ENCODE measurements around the gene GPR142.

The GPR142 gene

GRCh38 chr17:74386386-74386785 lies 19.1 kb downstream of the GPR142 start:
- TF ChIP-seq CTCF (IDR thresholded peaks at IDR 0.05; ENCODE audit: insufficient read depth, low read length, poor library complexity, severe bottlenecking), result no peak
- no peaks in the 10 kb centered on the region; the same call in 1 of the 2 replicates for H3K27me3 ChIP-seq (replicated peaks; ENCODE audit: control insufficient read depth, insufficient read depth, low read length)
- DNase-seq (ENCODE audit: extremely low read depth, insufficient read length), result no peak
- H3K4me3 ChIP-seq (replicated peaks; ENCODE audit: low read depth, low read length), result no peak overlapping the region
- no peaks in the 10 kb centered on the region for H3K36me3 ChIP-seq (ENCODE audit: control insufficient read depth, insufficient read depth, low read length)

GRCh38 chr17:74387365-74388218 lies 20.3 kb downstream of the GPR142 start:
- Histone ChIP-seq H3K36me3 (ENCODE audit: control insufficient read depth, insufficient read depth, low read length) (no peaks in the 10 kb centered on the region), H3K4me3 (replicated peaks; ENCODE audit: low read depth, low read length) (no peak overlapping the region), H3K27me3 (replicated peaks; ENCODE audit: control insufficient read depth, insufficient read depth, low read length) (no peaks in the 10 kb centered on the region; the same call in 1 of the 2 replicates)
- DNase-seq (ENCODE audit: extremely low read depth, insufficient read length), result no peak
- no peak for TF ChIP-seq CTCF (IDR thresholded peaks at IDR 0.05; ENCODE audit: insufficient read depth, low read length, poor library complexity, severe bottlenecking)

GRCh38 chr17:74389084-74389753 lies 21.9 kb downstream of the GPR142 start:
- TF ChIP-seq CTCF (IDR thresholded peaks at IDR 0.05; ENCODE audit: insufficient read depth, low read length, poor library complexity, severe bottlenecking), result no peak
- Histone ChIP-seq H3K36me3 (ENCODE audit: control insufficient read depth, insufficient read depth, low read length) (no peaks in the 10 kb centered on the region), H3K4me3 (replicated peaks; ENCODE audit: low read depth, low read length) (no peak overlapping the region), H3K27me3 (replicated peaks; ENCODE audit: control insufficient read depth, insufficient read depth, low read length) (no peaks in the 10 kb centered on the region; the same call in 1 of the 2 replicates)
- DNase-seq (ENCODE audit: extremely low read depth, insufficient read length), result no peak

GRCh38 chr17:74389937-74390679 lies 22.8 kb downstream of the GPR142 start:
- Histone ChIP-seq H3K4me3 (replicated peaks; ENCODE audit: low read depth, low read length) (no peak overlapping the region), H3K27me3 (replicated peaks; ENCODE audit: control insufficient read depth, insufficient read depth, low read length) (no peaks in the 10 kb centered on the region; the same call in 1 of the 2 replicates), H3K36me3 (ENCODE audit: control insufficient read depth, insufficient read depth, low read length) (no peaks in the 10 kb centered on the region)
- no peak for DNase-seq (ENCODE audit: extremely low read depth, insufficient read length)
- TF ChIP-seq CTCF (IDR thresholded peaks at IDR 0.05; ENCODE audit: insufficient read depth, low read length, poor library complexity, severe bottlenecking), result no peak

GRCh38 chr17:74390680-74391653 lies 23.7 kb downstream of the GPR142 start:
- no peak overlapping the region for H3K4me3 ChIP-seq (replicated peaks; ENCODE audit: low read depth, low read length)
- no peaks in the 10 kb centered on the region for H3K36me3 ChIP-seq (ENCODE audit: control insufficient read depth, insufficient read depth, low read length)
- TF ChIP-seq CTCF (IDR thresholded peaks at IDR 0.05; ENCODE audit: insufficient read depth, low read length, poor library complexity, severe bottlenecking), result no peak
- H3K27me3 ChIP-seq (replicated peaks; ENCODE audit: control insufficient read depth, insufficient read depth, low read length), result no peaks in the 10 kb centered on the region; the same call in 1 of the 2 replicates
- no peak for DNase-seq (ENCODE audit: extremely low read depth, insufficient read length)

Data from GM06990 (cell line).